Adrenal gland (tissue), 12 donors: ENCODE results near the gene TNFRSF6B. TPM values are rescaled to one million over a fixed set of nuclear protein-coding genes. Genes with fewer than 3 reads are reported as not detected.
"Not testable (repeated sequence)": the region's sequence is repeated elsewhere in the genome, so short reads cannot be mapped to it uniquely, and the experiment has no call there.

ENCODE experiments used
- DNase-seq, 7 donors: peaks; one replicate each; pipeline ENCODE4 v3.0.0-alpha.2; 2019 to 2020
- H3K27ac ChIP-seq, 5 donors: fragments of 200-600 bp; sonication (generic) in 4 of 5; 1 replicate in 3 of 5; 2 replicates in 2 of 5; pipeline versions ENCODE4 v1.5.1 to v1.8.0; 2016 to 2020; ENCODE audit warnings: mild to moderate bottlenecking in 1 of 5
- H3K27me3 ChIP-seq: fragments of 200-600 bp; 2 replicates; pipeline ENCODE4 v1.8.0; 2021
- H3K36me3 ChIP-seq, 2 donors: fragments of 200-600 bp; replicated peaks in 1 of 2; 1 replicate in 1 of 2; 2 replicates in 1 of 2; pipeline versions ENCODE4 v1.5.1 to v1.8.0; 2018 to 2022
- H3K4me1 ChIP-seq, 2 donors: fragments of 200-600 bp; replicated peaks in 1 of 2; 1 replicate in 1 of 2; 2 replicates in 1 of 2; pipeline versions ENCODE4 v1.5.1 to v1.8.0; 2018 to 2021
- H3K4me3 ChIP-seq, 4 donors: fragments of 200-600 bp; sonication (generic) in 3 of 4; one replicate each; pipeline ENCODE4 v1.5.1; 2016 to 2018
- H3K9me3 ChIP-seq, 3 donors: fragments of 200-600 bp; sonication (generic) in 1 of 3; replicated peaks in 1 of 3; 1 replicate in 2 of 3; 2 replicates in 1 of 3; pipeline versions ENCODE4 v1.5.1 to v1.8.0; 2016 to 2021
- CTCF ChIP-seq, 6 experiments: fragments of 450-650 bp in 4 of 6; fragments of 200-600 bp in 2 of 6; sonication (generic) in 1 of 6; IDR thresholded peaks; 1 replicate in 5 of 6; 2 replicates in 1 of 6; pipeline versions ENCODE4 v1.5.1 to v1.8.0; 2016 to 2021; ENCODE audit warnings: antibody characterized with exemption in 6 of 6, mild to moderate bottlenecking in 2 of 6, moderate library complexity in 1 of 6
- POLR2A ChIP-seq, 2 donors: fragments of 450-650 bp; IDR thresholded peaks; one replicate each; pipeline ENCODE4 v1.6.1; 2017; ENCODE audit warnings: antibody characterized with exemption in 2 of 2, mild to moderate bottlenecking in 2 of 2, moderate library complexity in 1 of 2
- WGBS, 4 donors: extraction: QIAGEN DNeasy Blood & Tissue Kit in 2 of 4; methylation state at CpG; one replicate each; pipeline versions ENCODE4 v1.1.5 to v1.1.7; 2013 to 2017; 5-methylcytosine and 5-hydroxymethylcytosine counted together
- intact Hi-C, 2 donors: fragments of 100-400 bp; cut with DNase I; formaldehyde crosslinking; loops; one replicate each; pipeline versions ENCODE4 v1.14.1 to v1.15.0; 2022 to 2023
- polyA plus RNA-seq, 3 donors: library from polyadenylated mRNA; stranded (reverse); fragments of 200-250 nt in 2 of 3; fragments of 350-450 nt in 1 of 3; fragmentation: Illumina TruSeq in 1 of 3; extraction: RNeasy Lipid Tissue Mini Kit (QIAGEN cat#74804) in 1 of 3; gene quantifications; one replicate each; pipeline ENCODE4 v1.2.3, GENCODE V29; 2013 to 2014
- total RNA-seq, 9 donors: library from RNA; depleted of rRNA in 4 of 9; stranded (reverse); fragments of >200 nt in 4 of 9; fragments of 120-200 nt in 1 of 9; fragmentation: NEBNext Ultra II Directional in 1 of 9; extraction: Animal tissue kit (Norgen Biotek cat#: 25700) in 1 of 9; gene quantifications; one replicate each; pipeline versions ENCODE4 v1.1.0 to v1.2.4, GENCODE V29; 2013 to 2023
- donor health status: healthy with polysubstance abuse.
- donor health status: Bipolar disorder and iron deficiency.
- donor health status: DM: yes; HTN: yes; CAD: no.
- donor health status: DM: no; HTN: no; CAD: no.
- donor health status: DM: no; HTN: no; CAD: no.
- donor health status: DM: yes; HTN: yes; CAD: no.

The TNFRSF6B gene
- total and polyA plus RNA-seq, 12 donors, result 0.78 to 43.3 (median 3.2) TPM; not detected in 3

- DNase-seq, result no peak
- intact Hi-C loops, result no loop called here
- H3K36me3 ChIP-seq, result peaks cover 0 to 43% of the 10 kb centered on the region in 2 donors
- no peak overlapping the region for H3K4me3 ChIP-seq
- peaks cover 0 to 19% (median 0%) of the 10 kb centered on the region in 3 donors for H3K9me3 ChIP-seq
- no peaks in the 10 kb centered on the region for H3K27me3 ChIP-seq
- no peak overlapping the region for H3K27ac ChIP-seq
- 96 to 99% (median 98%) methylated on average over 5 of the region's 5 CpGs for WGBS, 4 donors
- no peaks in the 10 kb centered on the region for H3K4me1 ChIP-seq
- TF ChIP-seq CTCF (IDR thresholded peaks at IDR 0.05), result no peak
- no peak for TF ChIP-seq POLR2A (IDR thresholded peaks at IDR 0.05)
These were observed 18.4 kb downstream of the TNFRSF6B start for GRCh38 chr20:63714858-63715257.

- no peak overlapping the region for H3K4me3 ChIP-seq
- no peak overlapping the region for H3K27ac ChIP-seq
- H3K4me1 ChIP-seq, result no peaks in the 10 kb centered on the region
- TF ChIP-seq POLR2A (IDR thresholded peaks at IDR 0.05), result no peak
- TF ChIP-seq CTCF (IDR thresholded peaks at IDR 0.05), result no peak
- peaks cover 0 to 19% (median 0%) of the 10 kb centered on the region in 3 donors for H3K9me3 ChIP-seq
- 87 to 100% (median 99%) methylated on average over 2 of the region's 2 CpGs for WGBS, 4 donors
- no peaks in the 10 kb centered on the region for H3K27me3 ChIP-seq
- peaks cover 0 to 29% of the 10 kb centered on the region in 2 donors for H3K36me3 ChIP-seq
- intact Hi-C loops, result no loop called here
- DNase-seq, result no peak
These were observed 22.5 kb downstream of the TNFRSF6B start for GRCh38 chr20:63718996-63719395.

DNA sequence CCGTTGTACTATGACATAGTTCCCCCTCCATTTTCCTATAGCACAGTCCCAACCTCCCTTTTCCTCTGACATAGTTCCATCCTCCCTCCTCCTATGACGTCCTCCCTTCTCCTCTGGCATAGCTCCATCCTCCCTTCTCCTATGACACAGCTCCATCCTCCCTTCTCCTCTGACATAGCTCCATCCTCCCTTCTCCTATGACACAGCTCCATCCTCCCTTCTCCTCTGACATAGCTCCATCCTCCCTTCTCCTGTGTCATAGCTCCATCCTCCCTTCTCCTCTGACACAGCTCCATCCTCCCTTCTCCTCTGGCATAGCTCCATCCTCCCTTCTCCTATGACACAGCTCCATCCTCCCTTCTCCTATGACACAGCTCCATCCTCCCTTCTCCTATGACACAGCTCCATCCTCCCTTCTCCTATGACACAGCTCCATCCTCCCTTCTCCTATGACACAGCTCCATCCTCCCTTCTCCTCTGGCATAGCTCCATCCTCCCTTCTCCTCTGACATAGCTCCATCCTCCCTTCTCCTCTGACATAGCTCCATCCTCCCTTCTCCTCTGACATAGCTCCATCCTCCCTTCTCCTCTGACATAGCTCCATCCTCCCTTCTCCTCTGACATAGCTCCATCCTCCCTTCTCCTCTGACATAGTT is 26.6 kb downstream of the TNFRSF6B start:
- H3K27me3 ChIP-seq, H3K27ac ChIP-seq, H3K4me3 ChIP-seq, H3K4me1 ChIP-seq, intact Hi-C loops, DNase-seq: not testable (repeated sequence)
- 78 to 92% (median 83%) methylated on average over 2 of the region's 2 CpGs for WGBS, 4 donors
- Histone ChIP-seq H3K9me3 (peaks cover 0 to 18% (median 0%) of the 10 kb centered on the region in 3 donors), H3K36me3 (peaks cover 0 to 15% of the 10 kb centered on the region in 2 donors)

- H3K4me1 ChIP-seq, result peaks cover 11 to 14% of the 10 kb centered on the region in 2 donors
- H3K36me3 ChIP-seq, result peaks cover 0 to 17% of the 10 kb centered on the region in 2 donors
- H3K27me3 ChIP-seq, intact Hi-C loops, H3K27ac ChIP-seq, H3K4me3 ChIP-seq, DNase-seq, H3K9me3 ChIP-seq: not testable (repeated sequence)
- 87 to 95% (median 90%) methylated on average over 18 of the region's 18 CpGs for WGBS, 4 donors
These were observed 33.8 kb downstream of the TNFRSF6B start for GRCh38 chr20:63730189-63730733.

DNA sequence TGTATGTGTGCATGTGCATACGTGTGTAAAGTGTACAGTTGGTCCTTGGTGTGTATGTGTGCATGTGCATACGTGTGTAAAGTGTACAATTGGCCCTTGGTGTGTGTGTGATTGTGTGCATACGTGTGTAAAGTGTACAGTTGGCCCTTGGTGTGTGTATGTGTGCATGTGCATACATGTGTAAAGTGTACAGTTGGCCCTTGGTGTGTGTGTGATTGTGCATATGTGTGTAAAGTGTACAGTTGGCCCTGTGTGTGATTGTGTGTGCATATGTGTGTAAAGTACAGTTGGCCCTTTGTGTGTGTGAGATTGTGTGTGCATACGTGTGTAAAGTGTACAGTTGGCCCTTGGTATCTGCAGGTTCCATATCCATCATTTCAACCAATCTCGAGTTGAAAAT is 35.0 kb downstream of the TNFRSF6B start:
- no peak for TF ChIP-seq CTCF (IDR thresholded peaks at IDR 0.05)
- no peak for TF ChIP-seq POLR2A (IDR thresholded peaks at IDR 0.05)
- WGBS, 4 donors, result 68 to 78% (median 76%) methylated on average over 4 to 5 of the region's 5 CpGs
- Histone ChIP-seq H3K9me3 (no peaks in the 10 kb centered on the region), H3K36me3 (peaks cover 0 to 24% of the 10 kb centered on the region in 2 donors), H3K4me3 (no peak overlapping the region), H3K27ac (no peak overlapping the region), H3K27me3 (no peaks in the 10 kb centered on the region), H3K4me1 (peaks cover 14% of the 10 kb centered on the region in 2 donors)
- no peak for DNase-seq
- intact Hi-C loops, result no loop called here
